NK-92 (cell line): Measurements from ENCODE around the gene BCL7C.
"Not testable (repeated sequence)": the region's sequence is repeated elsewhere in the genome, so short reads cannot be mapped to it uniquely, and the experiment has no call there.

Experiments
- DNase-seq: peaks from one replicate; lab custom pipeline; 2025; ENCODE audit not compliant: unreplicated experiment; lab: John Stamatoyannopoulos, UW

Gene BCL7C

GRCh38 chr16:30893744-30894539, at the start of gene BCL7C:
Gene BCL7C, minus strand, starts transcription at chr16:30894077. Its CDS starts 133 bp downstream, at chr16:30893944.
- no peak for DNase-seq

GRCh38 chr16:30942426-30942806, 48.5 kb upstream of the BCL7C start:
- no peak for DNase-seq

- no peak for DNase-seq
These were observed 47.9 kb upstream of the BCL7C start for GRCh38 chr16:30941600-30942425.

- DNase-seq = not testable (repeated sequence)
These were observed 45.7 kb upstream of the BCL7C start for GRCh38 chr16:30939571-30939970.

GRCh38 chr16:30937692-30938091, 43.8 kb upstream of the BCL7C start:
- DNase-seq = no peak

GRCh38 chr16:30934827-30935557, 41.1 kb upstream of the BCL7C start:
- DNase-seq = no peak

- DNase-seq = no peak
These were observed 37.3 kb upstream of the BCL7C start for GRCh38 chr16:30931068-30931650.

- DNase-seq = no peak
These were observed 36.3 kb upstream of the BCL7C start for GRCh38 chr16:30930160-30930571.

GRCh38 chr16:30929167-30929566, 35.3 kb upstream of the BCL7C start:
- no peak for DNase-seq

- no peak for DNase-seq
These were observed 34.5 kb upstream of the BCL7C start for GRCh38 chr16:30928390-30928789.

- DNase-seq = no peak
These were observed 34.0 kb upstream of the BCL7C start for GRCh38 chr16:30927789-30928378.

GRCh38 chr16:30926937-30927788, 33.3 kb upstream of the BCL7C start:
- DNase-seq = no peak

- DNase-seq = no peak
These were observed 32.3 kb upstream of the BCL7C start for GRCh38 chr16:30925995-30926811.

- DNase-seq = no peak
These were observed 31.7 kb upstream of the BCL7C start for GRCh38 chr16:30925632-30925987.

- DNase-seq = no peak
These were observed 31.2 kb upstream of the BCL7C start for GRCh38 chr16:30924913-30925631.

GRCh38 chr16:30924076-30924912, 30.4 kb upstream of the BCL7C start:
- no peak for DNase-seq

GRCh38 chr16:30923554-30924075, 29.7 kb upstream of the BCL7C start, which contains the start of gene FBXL19:
Gene FBXL19, plus strand, starts transcription at chr16:30923572. Its CDS starts 2,183 bp downstream, at chr16:30925755.
- no peak for DNase-seq
